SK-N-SH treated with all-trans-retinoic acid at 6 μM for 48 hours (cell line): Measurements from ENCODE around the gene KRTAP10-1.

ENCODE experiments used
- ATAC-seq: fragments of 200-7000 bp; cut with Tn5 transposase; 3 replicates; pipeline ENCODE4 v1.9.1; 2020; ENCODE audit warnings: mild to moderate bottlenecking, moderate library complexity
- ARNTL ChIP-seq: fragments of 450-650 bp; formaldehyde crosslinking; IDR thresholded peaks from 2 replicates; pipeline ENCODE4 v1.5.0; 2020; ENCODE audit warnings: low read depth, mild to moderate bottlenecking, moderate library complexity, borderline replicate concordance
- BACH2 ChIP-seq: fragments of 250-450 bp; sonication (Bioruptor Pico); IDR thresholded peaks from 2 replicates; pipeline ENCODE4 v1.9.0; 2021; ENCODE audit warnings: mild to moderate bottlenecking, borderline replicate concordance
- CREB5 ChIP-seq: fragments of 250-450 bp; sonication (Bioruptor Pico); IDR thresholded peaks from 2 replicates; pipeline ENCODE4 v1.5.1; 2020; ENCODE audit warnings: low read depth, mild to moderate bottlenecking, moderate library complexity
- CSDC2 ChIP-seq: fragments of 250-450 bp; sonication (Bioruptor Pico); IDR thresholded peaks from 2 replicates; pipeline ENCODE4 v1.5.0; 2020; ENCODE audit warnings: mild to moderate bottlenecking, moderate library complexity
- CSRNP3 ChIP-seq: fragments of 250-450 bp; sonication (Bioruptor Pico); IDR thresholded peaks from 2 replicates; pipeline ENCODE4 v1.5.1; 2021; ENCODE audit warnings: mild to moderate bottlenecking, moderate library complexity
- ESRRG ChIP-seq: fragments of 250-450 bp; sonication (Bioruptor Pico); IDR thresholded peaks from 2 replicates; pipeline ENCODE4 v1.6.1; 2021; ENCODE audit warnings: mild to moderate bottlenecking
- GLIS3 ChIP-seq: fragments of 250-450 bp; sonication (Bioruptor Pico); IDR thresholded peaks from 2 replicates; pipeline ENCODE4 v1.5.0; 2020; ENCODE audit warnings: mild to moderate bottlenecking, moderate library complexity
- ISL1 ChIP-seq: fragments of 250-450 bp; sonication (Bioruptor Pico); IDR thresholded peaks from 2 replicates; pipeline ENCODE4 v2.1.2; 2022; ENCODE audit warnings: mild to moderate bottlenecking, moderate library complexity
- OSR1 ChIP-seq: fragments of 250-450 bp; sonication (Bioruptor Pico); IDR thresholded peaks from 2 replicates; pipeline ENCODE4 v1.8.0; 2022; ENCODE audit warnings: moderate library complexity, mild to moderate bottlenecking, inconsistent platforms
- PATZ1 ChIP-seq: fragments of 250-450 bp; sonication (Bioruptor Pico); IDR thresholded peaks from 2 replicates; pipeline ENCODE4 v1.8.0; 2020; ENCODE audit warnings: mild to moderate bottlenecking, moderate library complexity, borderline replicate concordance
- POU6F1 ChIP-seq: fragments of 250-450 bp; sonication (Bioruptor Pico); IDR thresholded peaks from 2 replicates; pipeline ENCODE4 v1.8.0; 2021; ENCODE audit warnings: low read depth, mild to moderate bottlenecking, moderate library complexity, borderline replicate concordance
- PPARA ChIP-seq: fragments of 250-450 bp; sonication (Bioruptor Pico); IDR thresholded peaks from 2 replicates; pipeline ENCODE4 v1.5.0; 2020; ENCODE audit warnings: mild to moderate bottlenecking, borderline replicate concordance
- RARB ChIP-seq: fragments of 250-450 bp; sonication (Bioruptor Pico); IDR thresholded peaks from 2 replicates; pipeline ENCODE4 v1.8.0; 2021; ENCODE audit warnings: mild to moderate bottlenecking, moderate library complexity
- SNAI2 ChIP-seq: fragments of 250-450 bp; sonication (Bioruptor Pico); IDR thresholded peaks from 2 replicates; pipeline ENCODE4 v1.5.0; 2020; ENCODE audit warnings: mild to moderate bottlenecking, moderate library complexity
- TCF4 ChIP-seq: fragments of 250-450 bp; sonication (Bioruptor Pico); IDR thresholded peaks from 2 replicates; pipeline ENCODE4 v1.8.0; 2021; ENCODE audit warnings: mild to moderate bottlenecking, moderate library complexity, borderline replicate concordance
- TOX ChIP-seq: fragments of 250-450 bp; sonication (Bioruptor Pico); IDR thresholded peaks from 2 replicates; pipeline ENCODE4 v1.8.0; 2021; ENCODE audit warnings: mild to moderate bottlenecking, moderate library complexity, borderline replicate concordance
- TSHZ2 ChIP-seq: fragments of 250-450 bp; sonication (Bioruptor Pico); IDR thresholded peaks from 2 replicates; pipeline ENCODE4 v1.5.0; 2020; ENCODE audit warnings: mild to moderate bottlenecking, moderate library complexity
- ZC3H10 ChIP-seq: fragments of 250-450 bp; sonication (Bioruptor Pico); IDR thresholded peaks from 2 replicates; pipeline ENCODE4 v1.5.1; 2021; ENCODE audit warnings: mild to moderate bottlenecking, moderate library complexity
- ZFP3 ChIP-seq: fragments of 250-450 bp; sonication (Bioruptor Pico); IDR thresholded peaks from 2 replicates; pipeline ENCODE4 v1.5.0; 2020; ENCODE audit warnings: mild to moderate bottlenecking, moderate library complexity
- ZFP30 ChIP-seq: fragments of 450-650 bp; formaldehyde crosslinking; IDR thresholded peaks from 2 replicates; pipeline ENCODE4 v1.5.0; 2022; ENCODE audit warnings: mild to moderate bottlenecking, moderate library complexity
- ZNF70 ChIP-seq: fragments of 450-650 bp; formaldehyde crosslinking; IDR thresholded peaks from 2 replicates; pipeline ENCODE4 v1.5.0; 2020; ENCODE audit warnings: mild to moderate bottlenecking, moderate library complexity
- ZNF8 ChIP-seq: fragments of 450-650 bp; formaldehyde crosslinking; IDR thresholded peaks from 2 replicates; pipeline ENCODE4 v1.5.0; 2020; ENCODE audit warnings: mild to moderate bottlenecking, moderate library complexity

KRTAP10-1 gene

GRCh38 chr21:44535963-44536362, 4.0 kb downstream of the KRTAP10-1 start (continued):
- TF ChIP-seq POU6F1 (CRISPR knock-in tag) (no peak), ESRRG (CRISPR knock-in tag) (no peak), ZNF8 (CRISPR knock-in tag) (no peak)

GRCh38 chr21:44534688-44535087, 5.3 kb downstream of the KRTAP10-1 start:
- TF ChIP-seq OSR1 (CRISPR knock-in tag) (no peak), TCF4 (no peak), TSHZ2 (CRISPR knock-in tag) (no peak), RARB (CRISPR knock-in tag) (no peak), ZNF8 (CRISPR knock-in tag) (no peak), ZNF70 (CRISPR knock-in tag) (no peak), SNAI2 (CRISPR knock-in tag) (no peak), PATZ1 (CRISPR knock-in tag) (no peak), ISL1 (CRISPR knock-in tag) (no peak), ZFP30 (CRISPR knock-in tag) (no peak), CREB5 (no peak)
- no peak for ATAC-seq

- no peak for ATAC-seq
- no peak for TF ChIP-seq POU6F1 (CRISPR knock-in tag)
- no peak for TF ChIP-seq BACH2 (CRISPR knock-in tag)
- no peak for TF ChIP-seq ARNTL (CRISPR knock-in tag)
- no peak for TF ChIP-seq ZFP30 (CRISPR knock-in tag)
- no peak for TF ChIP-seq ZNF70 (CRISPR knock-in tag)
- no peak for TF ChIP-seq TOX
- TF ChIP-seq ZC3H10 (CRISPR knock-in tag), result no peak
- no peak for TF ChIP-seq GLIS3 (CRISPR knock-in tag)
- no peak for TF ChIP-seq ISL1 (CRISPR knock-in tag)
- no peak for TF ChIP-seq OSR1 (CRISPR knock-in tag)
- TF ChIP-seq PPARA (CRISPR knock-in tag), result no peak
- no peak for TF ChIP-seq PATZ1 (CRISPR knock-in tag)
- no peak for TF ChIP-seq TCF4
- no peak for TF ChIP-seq CSRNP3 (CRISPR knock-in tag)
- no peak for TF ChIP-seq CSDC2 (CRISPR knock-in tag)
- no peak for TF ChIP-seq CREB5
- no peak for TF ChIP-seq ZNF8 (CRISPR knock-in tag)
- no peak for TF ChIP-seq ZFP3 (CRISPR knock-in tag)
Observed at GRCh38 chr21:44533891-44534627, 5.9 kb downstream of the KRTAP10-1 start.
